PC-9 (cell line): ENCODE results near the gene MTX3. TPM values are rescaled to one million over a fixed set of nuclear protein-coding genes. Genes with fewer than 3 reads are reported as not detected.
A peak's percentile ranks its signal among the peaks of the same experiment; 100 is the strongest.

Experiments used
- BruUV-seq: library from RNA; stranded (reverse); fragments of 400-500 nt; replicated peaks from 2 replicates; lab custom pipeline; 2021; lab: Mats Ljungman, UMichigan
- CTCF ChIA-PET: fragments of 300-600 bp; sonication (Branson Sonifier 250); formaldehyde crosslinking; loops from one replicate; lab custom pipeline; 2022; ENCODE audit warnings: antibody characterized with exemption; lab: Charles Lee
- POLR2A ChIA-PET: fragments of 300-600 bp; sonication (Branson Sonifier 250); formaldehyde crosslinking; loops from one replicate; lab custom pipeline; 2022; ENCODE audit warnings: antibody characterized with exemption; ENCODE audit not compliant: unreplicated experiment; lab: Charles Lee
- DNase-seq, 2 experiments: peaks; one replicate each; pipeline versions ENCODE4 v3.0.0 to v3.0.0-alpha.2; 2015 to 2022; ENCODE audit warnings: mixed read lengths in 1 of 2
- H2AFZ ChIP-seq: fragments of 200-600 bp; sonication (generic); 2 replicates; pipeline ENCODE4 v1.8.1; 2017; ENCODE audit warnings: antibody characterized with exemption
- H3F3A ChIP-seq: fragments of 200-600 bp; sonication (generic); 2 replicates; pipeline ENCODE4 v1.8.1; 2017; ENCODE audit warnings: antibody characterized with exemption, mild to moderate bottlenecking, low read depth; ENCODE audit not compliant: insufficient read depth
- H3K27ac ChIP-seq: fragments of 200-600 bp; sonication (generic); 2 replicates; pipeline ENCODE4 v1.6.1; 2016; ENCODE audit warnings: mixed run types
- H3K27me3 ChIP-seq: fragments of 200-600 bp; sonication (generic); 2 replicates; pipeline ENCODE4 v1.6.1; 2016; ENCODE audit warnings: low read depth, mixed run types; ENCODE audit not compliant: insufficient read depth
- H3K36me3 ChIP-seq: fragments of 200-600 bp; sonication (generic); 2 replicates; pipeline ENCODE4 v1.6.1; 2016; ENCODE audit warnings: low read depth, mixed run types
- H3K4me1 ChIP-seq: fragments of 200-600 bp; sonication (generic); replicated peaks from 2 replicates; pipeline ENCODE4 v1.6.1; 2016; ENCODE audit warnings: mixed run types; ENCODE audit not compliant: insufficient read depth
- H3K4me2 ChIP-seq: fragments of 200-600 bp; sonication (generic); 2 replicates; pipeline ENCODE4 v1.6.1; 2017; ENCODE audit warnings: mixed run types
- H3K4me3 ChIP-seq: fragments of 200-600 bp; sonication (generic); 2 replicates; pipeline ENCODE4 v1.6.1; 2016; ENCODE audit warnings: mixed run types
- H3K79me2 ChIP-seq: fragments of 200-600 bp; sonication (generic); 2 replicates; pipeline ENCODE4 v1.6.1; 2017; ENCODE audit warnings: low read depth, mixed run types
- H3K9me2 ChIP-seq: fragments of 200-600 bp; sonication (generic); 2 replicates; pipeline ENCODE4 v1.8.1; 2017; ENCODE audit warnings: mild to moderate bottlenecking; ENCODE audit not compliant: insufficient read depth
- H3K9me3 ChIP-seq: fragments of 200-600 bp; sonication (generic); 2 replicates; pipeline ENCODE4 v1.8.1; 2016; ENCODE audit warnings: low read depth; ENCODE audit not compliant: insufficient read depth
- H4K20me1 ChIP-seq: fragments of 200-600 bp; sonication (generic); 2 replicates; pipeline ENCODE4 v1.8.1; 2017; ENCODE audit not compliant: insufficient read depth
- CTCF ChIP-seq: fragments of 200-600 bp; sonication (generic); conservative IDR thresholded peaks from 2 replicates; pipeline ENCODE4 v1.6.1; 2017; ENCODE audit warnings: mixed run types, antibody characterized with exemption, mild to moderate bottlenecking, moderate library complexity
- EZH2 ChIP-seq: fragments of 200-600 bp; sonication (generic); IDR thresholded peaks from 2 replicates; pipeline ENCODE4 v1.8.0; 2017; ENCODE audit warnings: antibody characterized with exemption, low read depth
- intact Hi-C: fragments of 100-400 bp; cut with micrococcal nuclease; formaldehyde crosslinking; loops from one replicate; pipeline ENCODE4 v1.10.0; 2022; ENCODE audit not compliant: unreplicated experiment
- total RNA-seq: library from RNA; stranded (reverse); gene quantifications from 2 replicates; pipeline ENCODE4 v1.2.3, GENCODE V29; 2021

MTX3 gene
- total RNA-seq, 1 experiment from 2014 or later, result 22.8 TPM

- ChIA-PET CTCF (no interaction called here), POLR2A (no interaction called here)
- Histone ChIP-seq H3K4me1 (no peaks in the 10 kb centered on the region), H3K36me3 (peaks cover 47% of the 10 kb centered on the region), H3K9me2 (no peaks in the 10 kb centered on the region), H3K27ac (no peak overlapping the region), H3K4me3 (no peak overlapping the region), H3K9me3 (no peaks in the 10 kb centered on the region), H3K4me2 (no peak overlapping the region), H4K20me1 (no peaks in the 10 kb centered on the region), H3K79me2 (no peaks in the 10 kb centered on the region), H2AFZ (no peak overlapping the region), H3F3A (0 out of 2 replicates have a peak, but pooled peaks cover 8% of the 10 kb centered on the region), H3K27me3 (no peaks in the 10 kb centered on the region)
- no peak for DNase-seq
- intact Hi-C loops, result no loop called here
- BruUV-seq, result no TSS peak
- no peak for TF ChIP-seq CTCF
- TF ChIP-seq EZH2, result no peak
Measured at GRCh38 chr5:79982136-79982535, 8.9 kb downstream of the MTX3 start.

GRCh38 chr5:79976759-79977515 lies 14.1 kb downstream of the MTX3 start:
- no peaks in the 10 kb centered on the region for H3K9me2 ChIP-seq
- intact Hi-C loops, result no loop called here
- no peaks in the 10 kb centered on the region for H3K9me3 ChIP-seq
- ChIA-PET CTCF (no interaction called here), POLR2A (interaction anchor here (0.7 kb wide), 1 partner anchor 15 kb away, joined by 4 read pairs; no protein-coding TSS in a partner anchor)
- H2AFZ ChIP-seq, result no peak overlapping the region
- peaks cover 25% of the 10 kb centered on the region for H3K36me3 ChIP-seq
- no peak for DNase-seq
- no peaks in the 10 kb centered on the region for H3K27me3 ChIP-seq
- no peak overlapping the region for H3K4me2 ChIP-seq
- no TSS peak for BruUV-seq
- no peaks in the 10 kb centered on the region for H4K20me1 ChIP-seq
- no peak overlapping the region for H3K4me3 ChIP-seq
- peaks cover 10% of the 10 kb centered on the region for H3K4me1 ChIP-seq
- H3F3A ChIP-seq, result peaks cover 8% of the 10 kb centered on the region
- TF ChIP-seq CTCF (no peak), EZH2 (no peak)
- H3K27ac ChIP-seq, result no peak overlapping the region
- no peaks in the 10 kb centered on the region for H3K79me2 ChIP-seq

GRCh38 chr5:79975422-79975821 lies 15.6 kb downstream of the MTX3 start:
- Histone ChIP-seq H3K36me3 (peaks cover 17% of the 10 kb centered on the region), H3K4me2 (0 out of 2 replicates have a peak overlapping the region, but pooled peaks have one; percentile 10), H3K79me2 (no peaks in the 10 kb centered on the region), H3F3A (peaks cover 6% of the 10 kb centered on the region), H4K20me1 (no peaks in the 10 kb centered on the region), H2AFZ (no peak overlapping the region), H3K27ac (0 out of 2 replicates have a peak overlapping the region, but pooled peaks have one; percentile 30), H3K9me2 (no peaks in the 10 kb centered on the region), H3K4me1 (peaks cover 10% of the 10 kb centered on the region), H3K27me3 (no peaks in the 10 kb centered on the region), H3K4me3 (no peak overlapping the region), H3K9me3 (no peaks in the 10 kb centered on the region)
- no peak for TF ChIP-seq EZH2
- no peak for TF ChIP-seq CTCF
- CTCF ChIA-PET, result interaction anchor here (0.8 kb wide), 1 partner anchor 41 kb away, joined by 3 read pairs; no protein-coding TSS in a partner anchor
- BruUV-seq, result no TSS peak
- DNase-seq, result no peak
- POLR2A ChIA-PET, result interaction anchor here (0.7 to 1.1 kb wide), 2 partner anchors 15 to 95 kb away, joined by 5 to 9 read pairs; no protein-coding TSS in a partner anchor
- intact Hi-C loops, result loop anchor here (2.0 kb wide), 1 partner anchor 15 kb away; the partner anchor contains the start of gene MTX3
